ENCODE data around the gene SOX6. TPM values are rescaled to one million over a fixed set of nuclear protein-coding genes. Genes with fewer than 3 reads are reported as not detected.

Gene SOX6
- total RNA-seq, 4 donors from 2014 or later = 1.6 to 22.7 (median 6.9) TPM

- in situ Hi-C loops (cut with MboI; ENCODE audit: low pct_ligation_motif_present in 1 of 4, low pct_unique_long_range_greater_than_20kb in 1 of 4, low sequenced_read_pairs in 3 of 4) = no loop called here
- H3K27me3 ChIP-seq = no peaks in the 10 kb centered on the region
- no peak overlapping the region for H3K27ac ChIP-seq
- WGBS, 2 donors (ENCODE audit: low coverage in 1 of 2) = 72 to 91% methylated on average over 6 of the region's 6 CpGs
- no peak overlapping the region for H3K4me3 ChIP-seq
- H3K36me3 ChIP-seq = no peaks in the 10 kb centered on the region
- no peaks in the 10 kb centered on the region for H3K4me1 ChIP-seq
- H3K9me3 ChIP-seq = no peaks in the 10 kb centered on the region
- DNase-seq = no peak
- intact Hi-C loops (cut with DNase I; ENCODE audit: low total_unique reads) = no loop called here
- no peak for TF ChIP-seq POLR2A (IDR thresholded peaks at IDR 0.05)
- no peak for TF ChIP-seq CTCF (IDR thresholded peaks at IDR 0.05)
- no peak for TF ChIP-seq EP300 (IDR thresholded peaks at IDR 0.05; ENCODE audit: low read depth)
- TF ChIP-seq POLR2AphosphoS5 (IDR thresholded peaks at IDR 0.05) = no peak
Observed at GRCh38 chr11:16028419-16028818, 327.9 kb downstream of the SOX6 start.

- DNase-seq = no peak
- no peak overlapping the region for H3K27ac ChIP-seq
- H3K4me3 ChIP-seq = no peak overlapping the region
- in situ Hi-C loops (cut with MboI; ENCODE audit: low pct_ligation_motif_present in 1 of 4, low pct_unique_long_range_greater_than_20kb in 1 of 4, low sequenced_read_pairs in 3 of 4) = no loop called here
- WGBS, 2 donors (ENCODE audit: low coverage in 1 of 2) = 68 to 78% methylated on average over 6 of the region's 6 CpGs
- H3K36me3 ChIP-seq = no peaks in the 10 kb centered on the region
- H3K4me1 ChIP-seq = no peaks in the 10 kb centered on the region
- no peak for TF ChIP-seq EP300 (IDR thresholded peaks at IDR 0.05; ENCODE audit: low read depth)
- TF ChIP-seq CTCF (IDR thresholded peaks at IDR 0.05) = no peak
- no peak for TF ChIP-seq POLR2AphosphoS5 (IDR thresholded peaks at IDR 0.05)
- TF ChIP-seq POLR2A (IDR thresholded peaks at IDR 0.05) = no peak
- H3K27me3 ChIP-seq = no peaks in the 10 kb centered on the region
- H3K9me3 ChIP-seq = no peaks in the 10 kb centered on the region
- intact Hi-C loops (cut with DNase I; ENCODE audit: low total_unique reads) = no loop called here
Observed at GRCh38 chr11:16027621-16028020, 328.7 kb downstream of the SOX6 start.

GRCh38 chr11:16026849-16027248 lies 329.5 kb downstream of the SOX6 start:
- H3K27ac ChIP-seq = no peak overlapping the region
- TF ChIP-seq EP300 (IDR thresholded peaks at IDR 0.05; ENCODE audit: low read depth) = no peak
- in situ Hi-C loops (cut with MboI; ENCODE audit: low pct_ligation_motif_present in 1 of 4, low pct_unique_long_range_greater_than_20kb in 1 of 4, low sequenced_read_pairs in 3 of 4) = no loop called here

GRCh38 chr11:16018931-16019330 lies 337.4 kb downstream of the SOX6 start:
- Histone ChIP-seq H3K36me3 (no peaks in the 10 kb centered on the region), H3K27ac (no peak overlapping the region), H3K9me3 (no peaks in the 10 kb centered on the region), H3K27me3 (no peaks in the 10 kb centered on the region), H3K4me1 (no peaks in the 10 kb centered on the region), H3K4me3 (no peak overlapping the region)
- 75 to 81% methylated on average over 4 of the region's 4 CpGs for WGBS, 2 donors (ENCODE audit: low coverage in 1 of 2)
- intact Hi-C loops (cut with DNase I; ENCODE audit: low total_unique reads) = no loop called here
- in situ Hi-C loops (cut with MboI; ENCODE audit: low pct_ligation_motif_present in 1 of 4, low pct_unique_long_range_greater_than_20kb in 1 of 4, low sequenced_read_pairs in 3 of 4) = no loop called here
- TF ChIP-seq EP300 (IDR thresholded peaks at IDR 0.05; ENCODE audit: low read depth) = no peak
- no peak for TF ChIP-seq POLR2A (IDR thresholded peaks at IDR 0.05)
- no peak for TF ChIP-seq POLR2AphosphoS5 (IDR thresholded peaks at IDR 0.05)
- no peak for TF ChIP-seq CTCF (IDR thresholded peaks at IDR 0.05)
- no peak for DNase-seq

More at GRCh38 chr11:16026849-16027248, 329.5 kb downstream of the SOX6 start:
- Histone ChIP-seq H3K4me3 (no peak overlapping the region), H3K9me3 (no peaks in the 10 kb centered on the region), H3K27me3 (no peaks in the 10 kb centered on the region), H3K4me1 (no peaks in the 10 kb centered on the region), H3K36me3 (no peaks in the 10 kb centered on the region)
- no peak for DNase-seq
- intact Hi-C loops (cut with DNase I; ENCODE audit: low total_unique reads) = no loop called here
- WGBS, 2 donors (ENCODE audit: low coverage in 1 of 2) = 92 to 97% methylated on average over 2 of the region's 2 CpGs

GRCh38 chr11:16016468-16016829 lies 339.9 kb downstream of the SOX6 start:
- Histone ChIP-seq H3K4me1 (no peaks in the 10 kb centered on the region), H3K27ac (no peak overlapping the region), H3K9me3 (no peaks in the 10 kb centered on the region), H3K27me3 (no peaks in the 10 kb centered on the region), H3K4me3 (no peak overlapping the region), H3K36me3 (no peaks in the 10 kb centered on the region)
- no peak for DNase-seq
- TF ChIP-seq POLR2AphosphoS5 (IDR thresholded peaks at IDR 0.05) (no peak), CTCF (IDR thresholded peaks at IDR 0.05) (no peak), EP300 (IDR thresholded peaks at IDR 0.05; ENCODE audit: low read depth) (no peak), POLR2A (IDR thresholded peaks at IDR 0.05) (no peak)
- WGBS, 2 donors (ENCODE audit: low coverage in 1 of 2) = 90 to 93% methylated on average over 2 of the region's 2 CpGs
- in situ Hi-C loops (cut with MboI; ENCODE audit: low pct_ligation_motif_present in 1 of 4, low pct_unique_long_range_greater_than_20kb in 1 of 4, low sequenced_read_pairs in 3 of 4) = no loop called here
- intact Hi-C loops (cut with DNase I; ENCODE audit: low total_unique reads) = no loop called here
